OCI-LY1 (cell line): Measurements from ENCODE around the gene CFAP97D2.

Experiments used
- H2AFZ ChIP-seq: fragments of 200-600 bp; sonication (generic), shearing (Covaris generic); 2 replicates; pipeline ENCODE4 v1.6.0; 2014; ENCODE audit warnings: antibody characterized with exemption, mild to moderate bottlenecking, low read length
- H3F3A ChIP-seq: fragments of 200-600 bp; sonication (generic), shearing (Covaris generic); 2 replicates; pipeline ENCODE4 v1.6.0; 2014; ENCODE audit warnings: mild to moderate bottlenecking, antibody characterized with exemption, low read length, moderate library complexity; ENCODE audit not compliant: insufficient read depth
- H3K27ac ChIP-seq: fragments of 200-600 bp; sonication (generic); 2 replicates; pipeline ENCODE4 v1.5.1; 2014; ENCODE audit warnings: low read length, mixed run types, mild to moderate bottlenecking, low read depth; ENCODE audit not compliant: poor library complexity, severe bottlenecking
- H3K27me3 ChIP-seq: fragments of 200-600 bp; sonication (generic); 2 replicates; pipeline ENCODE4 v1.6.0; 2014; ENCODE audit warnings: antibody characterized with exemption, mild to moderate bottlenecking, low read length, moderate library complexity; ENCODE audit not compliant: insufficient read depth
- H3K36me3 ChIP-seq: fragments of 200-600 bp; sonication (generic); 2 replicates; pipeline ENCODE4 v1.6.1; 2014; ENCODE audit warnings: mild to moderate bottlenecking, antibody characterized with exemption, low read length, moderate library complexity, mixed read lengths; ENCODE audit not compliant: insufficient read depth
- H3K4me1 ChIP-seq: fragments of 200-600 bp; sonication (generic); 2 replicates; pipeline ENCODE4 v1.5.1; 2014; ENCODE audit warnings: mild to moderate bottlenecking, low read length, moderate library complexity; ENCODE audit not compliant: insufficient read depth, severe bottlenecking
- H3K4me2 ChIP-seq: fragments of 200-600 bp; sonication (generic), shearing (Covaris generic); 2 replicates; pipeline ENCODE4 v1.6.1; 2014; ENCODE audit warnings: low read length
- H3K4me3 ChIP-seq: fragments of 200-600 bp; sonication (generic); 2 replicates; pipeline ENCODE4 v1.5.1; 2014; ENCODE audit warnings: low read length, low read depth, mild to moderate bottlenecking, mixed read lengths; ENCODE audit not compliant: poor library complexity, severe bottlenecking
- H3K79me2 ChIP-seq: fragments of 200-600 bp; shearing (Covaris generic); 2 replicates; pipeline ENCODE4 v1.6.1; 2016; ENCODE audit warnings: mixed run types, low read length, mixed read lengths; ENCODE audit not compliant: insufficient read depth
- H3K9ac ChIP-seq: fragments of 200-600 bp; sonication (generic), shearing (Covaris generic); 2 replicates; pipeline ENCODE4 v1.6.1; 2014; ENCODE audit warnings: mild to moderate bottlenecking, low read length, mixed read lengths
- H3K9me2 ChIP-seq: fragments of 200-600 bp; sonication (generic), shearing (Covaris generic); 2 replicates; pipeline ENCODE4 v1.6.1; 2014; ENCODE audit warnings: low read depth, mild to moderate bottlenecking, low read length, mixed read lengths
- H3K9me3 ChIP-seq: fragments of 200-600 bp; shearing (Covaris generic); 2 replicates; pipeline ENCODE4 v1.6.1; 2014; ENCODE audit warnings: low read length, mixed read lengths
- H4K20me1 ChIP-seq: fragments of 200-600 bp; sonication (generic), shearing (Covaris generic); 2 replicates; pipeline ENCODE4 v1.6.0; 2016; ENCODE audit warnings: mild to moderate bottlenecking, low read length; ENCODE audit not compliant: insufficient read depth
- EZH2 ChIP-seq: fragments of 200-600 bp; sonication (generic), shearing (Covaris generic); IDR thresholded peaks from 2 replicates; pipeline ENCODE4 v1.8.0; 2017; ENCODE audit warnings: borderline replicate concordance, mixed run types, mild to moderate bottlenecking, antibody characterized with exemption, low read length, moderate library complexity, mixed read lengths
- TF ChIP-seq, protein P1 (sequence below): fragments of 200-600 bp; sonication (generic), shearing (Covaris generic); IDR thresholded peaks from 2 replicates; pipeline ENCODE4 v1.5.1; 2017; ENCODE audit warnings: mild to moderate bottlenecking, antibody characterized with exemption, low read length, moderate library complexity, mixed read lengths

Gene CFAP97D2

DNA sequence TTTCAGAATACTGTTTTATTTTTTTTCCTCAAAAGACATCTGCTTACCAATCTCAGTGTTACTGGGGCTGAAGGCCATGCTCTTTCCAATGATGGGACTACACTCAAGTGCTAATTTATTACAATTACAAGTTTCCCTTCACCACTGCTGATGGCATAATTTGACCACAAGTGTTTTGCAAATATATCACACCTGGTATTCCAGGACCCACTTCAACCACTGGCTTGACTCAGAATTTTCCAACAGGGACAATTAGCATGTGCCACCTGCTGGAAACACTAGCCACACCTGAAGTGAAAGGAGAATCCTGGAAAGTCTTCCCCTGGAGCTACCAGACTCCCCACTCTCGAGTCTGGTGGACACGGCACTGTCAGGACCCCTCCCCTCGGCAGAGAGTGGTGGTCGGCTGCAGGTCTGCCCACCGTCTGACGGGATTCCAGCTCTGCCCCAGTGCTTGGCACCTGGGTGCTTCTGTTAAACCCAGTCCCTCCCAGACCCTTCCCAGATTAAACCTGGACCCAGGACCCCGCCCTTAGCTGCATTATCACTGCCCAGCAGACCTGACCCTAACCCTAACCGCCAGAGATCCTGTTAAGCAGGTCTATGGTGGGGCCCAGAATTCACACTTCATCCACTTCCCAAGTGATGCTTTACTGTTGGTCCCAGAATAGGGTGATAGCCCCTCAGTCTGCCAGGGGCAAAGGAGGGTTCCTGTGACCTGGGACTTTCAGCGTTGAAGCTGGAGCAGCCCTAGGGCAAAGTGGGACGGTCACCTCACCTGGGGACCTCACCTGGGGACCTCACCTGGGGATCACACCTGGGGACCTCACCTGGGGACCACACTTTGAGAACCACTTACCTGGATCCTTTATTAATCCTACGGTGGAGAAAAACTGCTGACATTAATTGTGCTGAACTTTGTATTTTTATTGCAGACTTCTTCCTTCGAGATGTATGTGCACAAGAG is 29.0 kb upstream of the CFAP97D2 start:
- Histone ChIP-seq H3K4me3 (no peak overlapping the region), H3K79me2 (no peaks in the 10 kb centered on the region), H3K9ac (no peak overlapping the region), H2AFZ (no peak overlapping the region), H3F3A (no peaks in the 10 kb centered on the region), H3K27me3 (no peaks in the 10 kb centered on the region), H3K9me2 (no peaks in the 10 kb centered on the region), H3K36me3 (no peaks in the 10 kb centered on the region), H3K4me2 (no peak overlapping the region), H3K9me3 (no peaks in the 10 kb centered on the region), H3K4me1 (peaks cover 48% of the 10 kb centered on the region), H4K20me1 (no peaks in the 10 kb centered on the region), H3K27ac (no peak overlapping the region)
- TF ChIP-seq EZH2, result no peak
- TF ChIP-seq, protein P1, sequence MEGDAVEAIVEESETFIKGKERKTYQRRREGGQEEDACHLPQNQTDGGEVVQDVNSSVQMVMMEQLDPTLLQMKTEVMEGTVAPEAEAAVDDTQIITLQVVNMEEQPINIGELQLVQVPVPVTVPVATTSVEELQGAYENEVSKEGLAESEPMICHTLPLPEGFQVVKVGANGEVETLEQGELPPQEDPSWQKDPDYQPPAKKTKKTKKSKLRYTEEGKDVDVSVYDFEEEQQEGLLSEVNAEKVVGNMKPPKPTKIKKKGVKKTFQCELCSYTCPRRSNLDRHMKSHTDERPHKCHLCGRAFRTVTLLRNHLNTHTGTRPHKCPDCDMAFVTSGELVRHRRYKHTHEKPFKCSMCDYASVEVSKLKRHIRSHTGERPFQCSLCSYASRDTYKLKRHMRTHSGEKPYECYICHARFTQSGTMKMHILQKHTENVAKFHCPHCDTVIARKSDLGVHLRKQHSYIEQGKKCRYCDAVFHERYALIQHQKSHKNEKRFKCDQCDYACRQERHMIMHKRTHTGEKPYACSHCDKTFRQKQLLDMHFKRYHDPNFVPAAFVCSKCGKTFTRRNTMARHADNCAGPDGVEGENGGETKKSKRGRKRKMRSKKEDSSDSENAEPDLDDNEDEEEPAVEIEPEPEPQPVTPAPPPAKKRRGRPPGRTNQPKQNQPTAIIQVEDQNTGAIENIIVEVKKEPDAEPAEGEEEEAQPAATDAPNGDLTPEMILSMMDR, result no peak

DNA sequence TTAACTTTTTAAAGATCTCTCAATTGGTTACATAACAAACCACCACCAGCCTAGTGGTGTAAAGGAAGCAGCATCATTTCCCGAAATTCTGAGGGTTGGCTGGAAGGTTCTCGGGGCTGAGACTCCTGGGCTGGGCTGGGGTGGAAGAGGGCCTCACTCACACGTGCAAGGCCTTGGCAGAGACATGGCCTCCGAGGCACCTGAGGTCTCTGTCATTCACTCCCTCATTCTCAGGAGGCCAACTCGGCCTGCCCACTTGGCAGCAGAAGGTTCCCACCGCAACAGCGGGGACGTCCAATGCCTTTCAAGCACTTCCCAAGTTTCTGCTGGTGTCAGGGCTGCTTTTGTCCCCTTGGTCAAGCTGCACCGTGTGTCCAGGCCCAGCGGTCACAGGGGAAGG is 28.0 kb upstream of the CFAP97D2 start:
- peak overlapping the region; percentile 12; the same call in 1 of the 2 replicates for H3K4me2 ChIP-seq

DNA sequence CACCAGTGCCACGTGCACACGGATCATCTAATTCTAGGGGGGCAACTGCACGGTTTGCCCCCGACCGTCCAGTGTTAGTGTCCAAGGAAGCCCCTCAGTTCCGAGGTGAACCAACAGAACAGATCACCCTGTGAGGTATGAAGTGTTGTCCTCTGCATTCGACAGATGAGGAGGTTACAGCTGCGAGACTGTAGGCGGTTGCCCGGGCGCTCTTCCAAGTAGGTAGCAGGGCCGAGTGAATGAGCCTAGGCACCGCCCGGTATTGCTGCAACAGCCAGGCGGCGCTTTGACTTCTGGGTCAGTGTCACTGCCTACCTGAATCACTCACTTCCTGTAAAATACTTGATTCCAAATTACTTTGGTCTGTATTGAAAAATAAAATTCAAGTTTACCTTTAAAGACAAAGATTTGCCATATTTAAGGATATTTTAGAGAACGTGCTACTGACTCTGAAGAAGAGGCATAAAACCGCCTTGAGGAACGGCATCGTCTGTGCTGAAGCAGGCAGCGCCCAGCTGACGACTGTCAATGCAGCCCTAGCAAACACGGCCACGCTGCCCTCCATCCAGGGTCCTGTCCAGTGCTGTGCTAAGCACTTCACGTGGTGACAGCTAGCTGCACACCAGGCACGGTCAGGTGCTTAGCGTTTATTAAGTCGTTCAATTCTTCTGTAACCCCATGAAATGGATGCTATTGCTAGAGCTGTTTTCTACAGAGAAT is 27.3 kb upstream of the CFAP97D2 start:
- H3K9me3 ChIP-seq, result no peaks in the 10 kb centered on the region

More for the DNA sequence above, 28.0 kb upstream of the CFAP97D2 start:
- TF ChIP-seq EZH2, result no peak
- TF ChIP-seq, protein P1, result no peak
- Histone ChIP-seq H3K9me2 (no peaks in the 10 kb centered on the region), H3K4me1 (peaks cover 38% of the 10 kb centered on the region), H3K36me3 (no peaks in the 10 kb centered on the region), H3K27me3 (no peaks in the 10 kb centered on the region), H3K9me3 (no peaks in the 10 kb centered on the region), H2AFZ (no peak overlapping the region), H3K79me2 (no peaks in the 10 kb centered on the region), H3K27ac (peak overlapping the region; percentile 26), H3K9ac (no peak overlapping the region), H3K4me3 (peak overlapping the region; percentile 3), H3F3A (no peaks in the 10 kb centered on the region), H4K20me1 (no peaks in the 10 kb centered on the region)

More for the DNA sequence above, 27.3 kb upstream of the CFAP97D2 start:
- H3K36me3 ChIP-seq, result no peaks in the 10 kb centered on the region
- no peak overlapping the region for H3K9ac ChIP-seq
- H3K9me2 ChIP-seq, result no peaks in the 10 kb centered on the region
- H3K4me2 ChIP-seq, result peak overlapping the region; percentile 12; the same call in 1 of the 2 replicates
- peak overlapping the region; percentile 3 for H3K4me3 ChIP-seq
- H3F3A ChIP-seq, result no peaks in the 10 kb centered on the region
- H3K4me1 ChIP-seq, result peaks cover 31% of the 10 kb centered on the region
- H2AFZ ChIP-seq, result no peak overlapping the region
- H3K27me3 ChIP-seq, result no peaks in the 10 kb centered on the region
- no peaks in the 10 kb centered on the region for H3K79me2 ChIP-seq
- no peak for TF ChIP-seq EZH2
- TF ChIP-seq, protein P1, result peak; percentile 28
- H4K20me1 ChIP-seq, result no peaks in the 10 kb centered on the region
- peak overlapping the region; percentile 26 for H3K27ac ChIP-seq
